ENCODE data around the gene SLC16A11.
"Not testable (repeated sequence)": the region's sequence is repeated elsewhere in the genome, so short reads cannot be mapped to it uniquely, and the experiment has no call there.

Gene SLC16A11

DNA sequence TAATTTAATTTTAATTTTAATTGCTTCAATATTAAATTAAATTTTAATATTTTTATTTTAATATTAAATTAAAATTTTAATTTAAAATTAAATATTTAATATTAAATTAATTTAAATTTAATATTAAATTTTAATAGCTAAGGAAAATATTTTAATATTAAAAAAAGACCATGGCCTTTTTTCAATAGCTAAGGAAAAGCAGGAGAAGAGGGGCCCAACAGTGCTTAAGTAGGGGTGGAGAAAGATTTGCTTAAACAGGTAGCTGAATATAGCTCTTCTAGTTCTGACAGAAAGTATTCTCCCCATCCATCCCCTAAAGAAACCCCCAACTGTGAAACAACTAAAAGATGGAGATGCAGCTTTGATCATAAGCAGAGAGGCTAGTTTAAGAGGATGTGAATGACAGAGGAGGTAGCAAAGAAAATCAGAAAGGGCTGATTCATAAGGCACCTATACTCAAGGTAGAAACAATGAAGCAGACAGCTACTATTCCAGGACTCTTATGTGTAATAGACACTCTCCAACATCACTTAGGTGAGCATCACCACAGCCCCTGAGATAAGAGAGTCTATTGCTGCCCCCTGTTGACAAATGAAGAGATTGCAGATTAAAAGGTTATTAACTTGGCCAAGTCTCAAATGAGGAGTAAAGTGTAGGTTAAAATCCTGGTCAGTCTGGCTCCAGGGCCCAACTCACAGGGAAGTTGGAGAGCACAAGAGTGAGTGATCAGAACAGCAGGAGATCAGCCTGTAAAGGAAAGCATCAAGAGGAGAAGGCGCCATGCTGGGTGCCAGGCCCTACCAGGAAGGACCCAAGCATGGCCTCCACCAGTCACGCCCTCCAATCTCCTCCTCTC is 39.3 kb downstream of the SLC16A11 start:
- peak; percentile 52 for DNase-seq

DNA sequence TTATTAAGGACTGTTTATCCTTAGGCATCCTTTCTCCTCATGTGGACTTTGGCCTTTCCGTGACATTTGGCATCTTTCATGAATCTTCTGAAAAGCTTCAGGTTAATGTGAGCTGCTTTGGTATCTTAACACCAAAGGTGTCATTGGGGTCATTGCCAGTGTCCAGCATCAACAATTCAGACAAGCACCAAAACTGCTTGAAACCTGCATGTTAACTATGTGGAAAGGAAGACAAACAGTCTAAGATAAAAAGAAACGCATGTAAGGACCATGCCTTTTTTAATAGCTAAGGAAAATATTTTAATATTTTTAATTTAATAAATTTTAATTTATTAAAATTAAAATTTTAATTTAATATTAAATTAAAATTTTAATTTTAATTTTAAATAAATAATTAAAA is 40.1 kb downstream of the SLC16A11 start:
- DNase-seq = no peak

DNA sequence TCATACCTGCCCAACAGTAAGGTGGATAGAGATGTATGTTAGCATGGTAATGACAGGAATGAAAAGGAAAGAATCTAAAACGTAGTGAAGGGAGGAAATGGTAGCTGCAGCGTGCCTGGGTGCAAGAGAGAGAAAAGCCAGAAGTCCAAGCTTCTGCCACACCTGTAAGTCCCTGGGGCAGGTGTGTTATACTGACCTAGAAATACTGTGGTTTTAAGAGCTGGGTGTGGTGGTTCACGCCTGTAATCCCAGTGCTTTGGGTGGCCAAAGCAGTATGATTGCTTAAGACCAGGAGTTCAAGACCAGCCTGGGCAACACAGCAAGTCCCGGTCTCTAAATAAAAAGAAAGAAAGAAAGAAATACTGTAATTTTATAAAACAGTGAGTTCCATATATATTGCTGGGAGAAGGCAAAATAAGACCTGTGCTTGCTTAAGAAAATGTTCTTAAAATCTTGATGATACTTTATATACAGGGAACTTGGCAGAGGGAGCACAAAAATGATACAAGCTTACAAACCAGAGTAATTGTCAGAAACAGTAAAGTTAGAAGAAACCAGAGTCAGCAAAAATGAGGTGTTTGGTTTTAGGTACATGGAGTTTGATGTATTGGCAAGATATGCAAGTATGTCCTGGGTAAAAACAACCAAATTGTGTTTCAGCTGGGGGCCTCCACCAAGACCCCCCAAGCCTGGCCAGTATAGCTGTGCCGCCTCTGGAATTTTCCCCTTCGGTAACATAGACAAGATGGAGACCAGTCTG is 41.4 kb downstream of the SLC16A11 start:
- no peak for DNase-seq

DNA sequence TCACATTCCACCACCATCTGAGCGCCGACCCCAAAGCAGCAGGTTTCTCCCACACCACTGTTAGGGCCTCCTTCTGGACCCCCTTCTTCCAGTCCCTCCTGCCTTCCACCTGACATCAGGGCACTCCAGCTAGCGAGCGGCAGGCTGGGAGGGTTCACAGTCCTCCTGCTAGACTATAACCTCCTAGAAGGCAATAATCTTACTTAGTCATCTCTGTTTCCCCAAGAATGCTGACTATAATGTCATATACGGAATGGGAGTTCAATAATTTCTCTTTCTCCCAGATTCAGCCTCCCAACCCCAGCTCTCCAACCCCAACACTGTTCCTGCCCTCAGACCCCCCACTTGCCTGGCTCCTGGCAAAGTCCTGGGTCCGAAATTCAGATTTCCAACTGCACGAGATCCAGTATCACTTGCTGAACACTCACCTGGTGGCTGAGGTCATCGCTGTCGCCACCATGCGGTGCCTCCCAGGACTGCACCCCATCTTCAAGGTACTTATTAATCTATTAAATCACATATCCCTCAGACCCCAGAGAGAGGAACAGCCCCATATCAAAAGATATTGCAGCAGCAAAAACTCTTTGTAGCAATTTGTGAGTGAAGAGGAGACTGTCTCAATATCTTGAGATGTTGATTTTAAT is 42.5 kb downstream of the SLC16A11 start:
- no peak for DNase-seq

DNA sequence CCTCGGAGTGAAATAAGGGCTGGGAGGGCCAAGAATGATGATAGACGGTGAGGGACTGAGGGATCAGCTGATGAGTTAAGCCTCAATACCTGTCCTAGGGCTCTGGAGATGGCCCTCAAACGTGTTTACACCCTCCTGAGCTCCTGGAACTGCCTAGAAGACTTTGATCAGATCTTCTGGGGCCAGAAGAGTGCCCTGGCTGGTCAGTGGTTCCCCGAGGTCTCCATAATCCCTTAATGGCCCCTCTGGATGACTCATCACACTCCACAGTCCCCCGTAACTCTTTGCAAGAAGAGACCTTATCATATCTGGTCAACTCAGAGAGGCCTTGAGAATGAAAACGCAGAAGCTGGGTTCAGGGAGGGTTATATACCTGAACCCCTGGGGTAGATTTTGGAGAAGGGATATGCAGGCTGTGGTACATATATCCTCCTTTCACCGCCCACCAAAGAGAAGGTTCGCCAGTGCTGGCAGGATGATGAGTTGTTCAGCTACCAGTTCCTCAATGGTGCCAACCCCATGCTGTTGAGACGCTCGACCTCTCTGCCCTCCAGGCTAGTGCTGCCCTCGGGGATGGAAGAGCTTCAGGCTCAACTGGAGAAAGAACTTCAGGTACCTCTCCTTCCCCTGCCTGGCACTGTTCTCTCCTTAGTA is 44.9 kb downstream of the SLC16A11 start:
- no peak for DNase-seq

DNA sequence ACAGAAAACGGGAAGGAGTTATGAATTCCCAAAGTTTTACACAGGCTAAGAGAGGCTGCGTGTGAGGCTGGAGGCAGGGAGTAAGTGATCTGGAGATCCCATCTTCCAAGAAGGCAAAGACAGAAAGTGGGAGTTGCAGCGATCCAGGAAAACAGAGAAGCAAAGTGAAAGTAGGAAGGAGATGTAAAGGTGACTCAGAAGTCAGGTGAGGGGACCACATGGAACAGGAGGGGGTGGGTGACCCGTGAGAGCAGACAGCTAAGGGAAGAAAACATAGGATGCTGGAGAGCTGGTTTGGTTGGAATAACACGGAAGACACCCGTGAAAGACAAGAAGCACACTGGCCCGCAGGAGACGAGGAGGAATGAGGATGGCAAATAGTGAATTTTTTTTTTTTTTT is 46.7 kb downstream of the SLC16A11 start:
- DNase-seq = no peak

DNA sequence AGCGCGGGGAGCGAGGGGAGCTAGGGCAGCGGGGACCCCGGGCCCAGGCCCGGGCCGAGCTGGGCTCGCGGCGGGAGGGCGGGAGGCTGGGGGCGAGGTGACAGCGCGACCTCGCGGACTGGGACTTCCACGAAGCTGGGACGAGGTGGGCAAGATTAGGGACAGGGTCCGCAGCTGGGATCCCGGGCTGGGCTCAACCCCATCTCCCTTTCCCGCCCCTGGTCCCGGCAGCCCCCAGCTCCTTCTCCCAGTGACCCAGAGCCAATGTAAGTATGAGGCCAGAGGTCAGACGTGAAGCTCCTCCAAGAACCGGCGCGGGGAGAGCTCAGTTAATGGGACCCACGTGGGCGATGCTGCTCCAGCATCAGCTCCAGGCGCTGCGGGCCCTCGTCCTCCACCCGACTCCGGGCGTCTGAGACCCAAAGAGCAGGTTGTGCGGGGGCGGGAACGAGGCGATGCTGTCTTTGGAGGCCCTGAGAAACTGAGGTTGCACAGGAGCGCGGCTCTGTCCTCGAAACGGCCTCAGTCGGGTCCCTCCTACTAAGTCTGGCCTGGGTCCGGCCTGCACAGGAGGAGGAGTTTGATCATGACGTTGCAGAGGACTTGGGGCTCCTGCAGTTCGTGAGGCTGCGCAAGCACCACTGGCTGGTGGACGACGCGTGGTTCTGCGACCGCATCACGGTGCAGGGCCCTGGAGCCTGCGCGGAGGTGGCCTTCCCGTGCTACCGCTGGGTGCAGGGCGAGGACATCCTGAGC is 47.5 kb downstream of the SLC16A11 start:
- no peak for DNase-seq

DNA sequence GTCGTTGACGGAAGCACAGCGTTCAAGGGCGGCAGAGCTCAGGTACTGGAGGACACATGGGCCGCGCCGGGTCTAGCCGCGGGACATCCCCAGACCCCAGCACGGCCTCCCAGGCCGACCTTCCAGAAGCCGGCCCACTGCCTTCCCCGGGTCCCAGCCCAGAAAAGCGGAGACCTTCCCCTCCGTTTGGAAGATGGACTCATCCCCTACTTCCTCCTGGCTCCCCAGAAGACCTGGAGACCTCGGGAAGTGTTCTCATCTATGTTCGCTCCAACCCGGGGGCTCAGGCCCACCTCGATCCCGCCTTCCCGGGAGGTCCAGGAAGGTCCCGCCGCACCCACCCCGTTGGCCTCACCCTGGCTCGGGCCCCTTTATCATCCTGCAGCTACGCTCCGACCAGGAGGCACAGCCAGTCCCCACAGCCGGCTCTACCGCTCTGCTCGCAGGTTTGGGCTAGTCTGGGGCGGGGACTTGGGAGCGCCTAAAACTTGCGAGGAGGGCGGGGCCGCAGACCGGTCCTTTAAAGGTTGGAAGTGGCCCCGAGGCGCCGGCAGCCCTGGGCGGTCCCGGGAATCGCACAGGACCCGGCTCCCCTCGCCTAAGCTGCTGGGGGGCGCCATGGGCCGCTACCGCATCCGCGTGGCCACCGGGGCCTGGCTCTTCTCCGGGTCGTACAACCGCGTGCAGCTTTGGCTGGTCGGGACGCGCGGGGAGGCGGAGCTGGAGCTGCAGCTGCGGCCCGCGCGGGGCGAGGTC is 48.2 kb downstream of the SLC16A11 start, which contains the start of gene ALOX12:
Gene ALOX12 (plus strand): TSS at position 550 of the 756 bp plus-strand sequence. CDS start 69 bp downstream, at position 619.
- DNase-seq = no peak

DNA sequence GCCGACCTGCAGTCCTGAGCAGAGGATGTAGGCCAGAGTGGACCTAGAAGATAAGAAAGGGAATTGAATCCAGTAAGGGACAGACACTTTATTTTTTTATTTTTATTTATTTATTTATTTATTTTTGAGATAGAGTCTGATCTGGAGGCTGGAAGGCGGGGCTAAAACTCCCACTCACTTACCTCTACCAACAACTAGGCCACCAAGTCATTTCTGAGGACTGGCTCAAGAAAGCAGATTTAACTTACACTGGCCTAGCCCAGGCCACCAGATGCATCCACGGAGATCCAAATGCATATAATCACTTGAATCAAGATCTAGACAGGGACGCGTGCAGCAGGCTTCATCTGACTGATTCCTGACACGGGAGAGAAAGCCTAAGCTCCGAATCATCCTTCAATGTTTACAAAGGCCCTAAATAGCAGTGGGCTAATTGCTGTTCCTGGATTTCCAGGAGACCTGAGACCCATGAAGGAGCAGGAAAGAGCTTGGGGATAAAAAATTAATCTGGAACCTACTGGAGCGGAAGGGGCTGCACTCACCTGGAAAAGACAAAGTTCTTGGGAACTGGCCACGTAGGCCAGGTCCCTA is 49.1 kb downstream of the SLC16A11 start:
- no peak for DNase-seq

DNA sequence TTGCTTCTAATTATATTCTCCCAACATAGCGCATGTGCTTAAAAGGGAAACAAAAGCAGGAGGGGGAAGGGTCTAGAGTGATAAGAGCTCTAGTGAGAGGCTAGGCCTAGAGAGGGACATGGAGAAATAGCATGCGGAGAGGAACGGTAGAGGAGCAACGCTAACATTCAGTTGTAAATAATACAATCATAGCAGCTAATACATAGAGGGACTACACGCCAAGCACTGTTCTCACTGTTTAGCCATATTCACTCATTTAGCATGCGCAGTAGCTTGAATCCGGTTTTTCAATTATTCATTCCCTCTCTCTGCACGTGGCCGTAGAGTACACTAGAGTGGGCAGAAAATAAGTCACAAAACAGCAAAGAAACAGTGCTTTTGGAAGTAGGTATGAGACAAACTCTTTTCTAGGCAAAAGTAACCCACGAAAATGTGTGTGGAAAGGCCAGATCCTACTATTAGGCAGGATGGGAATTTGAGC is 49.7 kb downstream of the SLC16A11 start:
- no peak for DNase-seq

DNA sequence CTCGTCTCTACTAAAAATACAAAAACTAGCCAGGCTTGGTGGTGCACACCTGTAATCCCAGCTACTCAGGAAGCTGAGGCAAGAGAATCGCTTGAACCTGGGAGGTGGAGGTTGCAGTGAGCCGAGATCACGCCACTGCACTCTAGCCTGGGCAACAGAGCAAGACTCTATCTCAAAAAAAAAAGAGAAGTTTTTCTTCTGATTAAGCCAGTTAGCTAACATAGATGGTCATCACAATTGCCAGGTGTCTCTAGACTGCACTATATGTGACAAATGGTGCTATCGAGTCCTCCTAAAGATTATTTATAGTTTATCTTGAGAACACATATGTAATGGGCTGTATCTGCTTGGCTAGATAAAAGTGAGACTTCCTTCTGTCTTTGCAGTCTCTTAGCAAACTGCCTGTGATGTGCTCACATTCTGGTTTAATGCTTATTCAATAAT is 50.3 kb downstream of the SLC16A11 start:
- not testable (repeated sequence) for DNase-seq

All from NCI-H1092 treated with DMSO at 0.1 percent for 48 hours (cell line).